ENCODE data around the gene ZNF580.
A peak's percentile ranks its signal among the peaks of the same experiment; 100 is the strongest.

ZNF580 gene

DNA sequence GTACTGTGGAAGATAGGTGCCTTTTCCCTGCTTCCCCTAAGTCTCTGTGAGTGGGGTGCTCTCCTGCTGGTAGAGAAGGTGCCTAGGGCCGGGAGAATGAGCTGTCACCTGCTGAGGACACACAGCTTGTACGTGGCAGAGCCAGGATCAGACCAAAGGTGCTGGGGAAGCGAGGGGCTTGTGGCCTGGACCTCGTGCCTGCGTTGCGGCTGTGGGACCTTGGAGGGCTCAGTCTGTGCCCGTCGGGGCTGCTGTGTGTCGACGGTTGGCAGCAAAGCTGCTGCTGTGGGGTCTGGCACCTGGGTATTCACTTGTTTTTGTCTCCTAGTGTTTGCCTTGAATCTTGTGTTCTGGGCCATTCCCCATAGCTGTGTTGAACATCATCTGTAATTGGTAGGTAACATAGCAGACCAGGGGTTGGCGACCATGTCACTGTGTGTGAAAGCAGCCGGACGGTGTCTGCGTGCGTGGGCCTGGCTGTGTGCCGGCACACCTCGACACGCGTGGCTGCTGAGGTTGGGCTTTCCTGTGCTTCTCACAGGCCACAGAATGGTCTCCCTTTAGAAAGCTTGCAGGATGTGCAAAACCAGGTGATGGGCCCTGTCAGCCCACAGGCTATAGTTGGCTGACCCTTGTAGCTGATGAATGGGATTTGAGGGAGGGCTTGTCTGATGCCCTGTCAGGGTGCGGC lies 23.2 kb downstream of the ZNF580 start:
- DNase-seq, result no peak

DNA sequence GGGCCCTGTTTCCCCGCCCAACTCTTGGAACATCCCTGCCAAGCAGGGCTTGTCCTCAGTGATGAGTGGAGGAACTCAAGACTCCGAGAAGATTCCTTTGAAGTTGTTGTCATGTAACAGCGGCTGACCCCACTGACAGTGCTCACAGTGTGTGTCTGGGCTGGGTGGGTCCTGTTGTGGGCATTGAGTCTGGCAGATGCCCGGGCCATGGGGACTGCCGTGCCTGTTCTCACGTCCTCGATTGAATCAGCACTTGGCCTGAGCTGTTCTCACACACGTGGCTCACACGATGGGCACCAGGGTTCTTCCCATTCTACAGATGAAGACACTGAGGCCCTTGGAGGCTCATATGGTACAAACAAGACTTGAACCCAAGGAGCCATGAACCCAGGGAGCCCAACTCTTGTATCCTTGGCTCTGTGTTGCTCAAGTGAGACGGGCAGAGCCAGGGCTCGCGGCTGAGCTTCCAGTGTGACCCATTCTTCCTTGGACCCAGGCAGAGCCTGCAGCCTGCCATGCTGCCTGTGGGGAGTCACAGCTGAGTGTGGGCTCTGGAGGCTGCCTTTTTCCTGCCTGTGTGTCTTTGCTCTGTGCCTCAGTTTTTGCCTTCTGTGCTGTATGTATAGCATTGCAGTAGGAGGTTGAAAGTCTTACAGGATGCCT lies 25.7 kb downstream of the ZNF580 start:
- no peak for DNase-seq

DNA sequence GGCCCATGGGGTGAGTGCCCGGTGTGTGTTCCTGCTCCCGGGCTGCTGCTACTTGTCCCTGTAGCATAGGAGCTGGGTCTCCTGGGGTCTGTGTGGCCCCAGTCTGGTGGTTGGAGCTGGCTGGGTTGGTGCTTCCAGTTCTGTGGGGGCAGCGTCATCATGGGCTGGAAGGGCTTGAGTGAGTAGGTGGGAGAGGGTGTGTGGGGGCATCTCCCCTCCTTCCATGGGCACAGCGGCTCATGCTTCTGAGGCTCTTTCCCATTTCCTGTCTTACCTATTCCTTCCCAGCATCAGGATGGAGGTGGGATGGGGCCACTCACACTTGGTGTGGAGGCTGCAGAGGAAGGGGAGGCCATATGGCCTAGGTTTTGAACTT lies 26.2 kb downstream of the ZNF580 start:
- no peak for DNase-seq

DNA sequence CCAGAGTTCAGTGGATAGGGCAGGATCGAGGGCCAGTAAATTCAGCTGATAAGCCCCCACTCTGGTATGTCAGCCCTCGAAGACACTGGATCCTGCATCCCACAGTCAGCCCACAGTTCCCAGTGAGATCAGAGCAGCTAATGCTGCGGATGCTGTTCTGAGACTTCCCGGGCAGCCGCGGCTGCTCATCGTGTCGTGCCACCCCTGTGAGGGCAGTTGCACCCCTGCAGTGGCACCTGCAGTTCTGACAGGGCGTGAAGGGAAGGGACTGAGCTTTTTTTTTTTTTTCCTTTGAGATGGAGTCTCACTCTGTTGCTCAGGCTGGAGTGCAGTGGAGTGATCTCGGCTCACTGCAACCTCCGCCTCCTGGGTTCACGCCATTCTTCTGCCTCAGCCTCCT lies 26.7 kb downstream of the ZNF580 start:
- no peak for DNase-seq

DNA sequence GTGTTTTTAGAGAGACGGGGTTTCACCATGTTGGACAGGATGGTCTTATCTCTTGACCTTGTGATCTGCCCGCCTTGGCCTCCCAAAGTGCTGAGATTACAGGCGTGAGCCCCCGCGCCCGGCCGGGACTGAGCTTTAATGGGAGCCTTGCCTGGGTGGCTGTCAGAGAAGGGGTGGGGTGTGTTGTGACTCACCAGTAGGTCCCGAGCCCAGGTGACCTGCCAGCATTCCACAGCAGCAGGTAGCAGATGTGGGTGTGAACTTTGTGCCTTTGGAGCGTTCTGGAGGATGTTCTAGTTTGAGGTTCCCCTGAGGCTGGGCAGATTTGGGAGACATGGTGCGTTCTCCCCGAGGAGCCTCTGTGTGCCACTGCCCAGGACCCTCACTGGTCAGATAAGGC lies 27.2 kb downstream of the ZNF580 start:
- DNase-seq, result no peak

DNA sequence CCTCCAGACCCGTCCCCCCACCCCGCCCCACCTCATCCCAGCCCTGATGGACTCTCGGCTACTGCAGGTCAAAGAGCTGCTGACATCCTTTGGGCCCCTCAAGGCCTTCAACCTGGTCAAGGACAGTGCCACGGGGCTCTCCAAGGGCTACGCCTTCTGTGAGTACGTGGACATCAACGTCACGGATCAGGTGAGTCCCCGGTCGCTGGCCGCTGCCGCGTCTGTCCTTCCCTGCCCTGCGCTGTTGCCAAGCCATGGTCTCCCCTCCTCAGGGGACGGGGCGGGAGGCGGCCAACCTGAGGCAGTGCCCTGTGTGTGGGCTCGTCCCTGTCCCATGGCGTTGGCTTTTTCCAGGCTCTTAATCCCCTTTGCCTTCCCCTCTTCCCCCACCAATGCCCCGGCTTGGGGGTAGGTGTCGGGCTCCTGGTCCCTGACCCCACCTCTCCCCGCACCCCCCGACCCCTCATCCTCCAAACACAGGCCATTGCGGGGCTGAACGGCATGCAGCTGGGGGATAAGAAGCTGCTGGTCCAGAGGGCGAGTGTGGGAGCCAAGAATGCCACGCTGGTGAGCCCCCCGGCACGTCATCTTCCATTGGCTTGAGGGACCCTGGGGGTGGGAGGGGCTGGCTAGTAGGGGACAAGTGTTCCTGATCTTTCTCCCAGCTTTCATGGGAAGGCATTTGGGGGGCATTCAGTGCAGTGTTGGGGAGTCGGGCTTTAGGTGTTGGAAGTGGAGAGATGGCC lies 28.0 kb downstream of the ZNF580 start:
- DNase-seq, result no peak

DNA sequence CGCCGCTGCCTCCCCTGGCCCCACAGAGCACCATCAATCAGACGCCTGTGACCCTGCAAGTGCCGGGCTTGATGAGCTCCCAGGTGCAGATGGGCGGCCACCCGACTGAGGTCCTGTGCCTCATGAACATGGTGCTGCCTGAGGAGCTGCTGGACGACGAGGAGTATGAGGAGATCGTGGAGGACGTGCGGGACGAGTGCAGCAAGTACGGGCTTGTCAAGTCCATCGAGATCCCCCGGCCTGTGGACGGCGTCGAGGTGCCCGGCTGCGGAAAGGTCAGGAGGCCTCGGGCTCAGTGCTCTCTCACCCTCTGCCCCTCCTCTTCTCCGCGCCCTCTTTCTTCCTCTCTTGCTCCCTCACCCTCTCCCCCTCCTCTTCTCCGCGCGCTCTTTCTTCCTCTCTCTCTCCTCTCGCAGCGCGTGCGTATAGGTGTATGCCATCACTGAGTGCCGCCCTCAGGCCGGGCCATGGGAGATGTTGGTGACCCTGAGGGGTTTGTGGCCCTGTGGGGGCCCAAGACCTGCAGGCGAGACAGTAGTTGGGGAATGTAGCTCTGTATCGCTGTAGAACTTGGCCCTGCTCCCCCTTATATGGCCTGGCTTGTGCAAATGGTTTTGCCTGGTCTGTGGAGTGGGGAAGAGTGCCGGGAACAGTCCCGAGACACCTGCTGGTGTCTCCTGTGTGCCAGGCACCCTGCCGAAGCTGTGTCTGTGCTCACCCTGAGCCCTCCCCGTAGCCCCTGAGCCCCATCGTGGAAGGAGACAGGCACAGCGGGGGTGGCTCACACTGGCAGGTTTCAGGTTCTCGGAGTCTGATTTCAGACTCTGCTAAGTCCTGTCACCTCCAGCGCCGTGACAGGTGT lies 28.8 kb downstream of the ZNF580 start:
- DNase-seq, result no peak

DNA sequence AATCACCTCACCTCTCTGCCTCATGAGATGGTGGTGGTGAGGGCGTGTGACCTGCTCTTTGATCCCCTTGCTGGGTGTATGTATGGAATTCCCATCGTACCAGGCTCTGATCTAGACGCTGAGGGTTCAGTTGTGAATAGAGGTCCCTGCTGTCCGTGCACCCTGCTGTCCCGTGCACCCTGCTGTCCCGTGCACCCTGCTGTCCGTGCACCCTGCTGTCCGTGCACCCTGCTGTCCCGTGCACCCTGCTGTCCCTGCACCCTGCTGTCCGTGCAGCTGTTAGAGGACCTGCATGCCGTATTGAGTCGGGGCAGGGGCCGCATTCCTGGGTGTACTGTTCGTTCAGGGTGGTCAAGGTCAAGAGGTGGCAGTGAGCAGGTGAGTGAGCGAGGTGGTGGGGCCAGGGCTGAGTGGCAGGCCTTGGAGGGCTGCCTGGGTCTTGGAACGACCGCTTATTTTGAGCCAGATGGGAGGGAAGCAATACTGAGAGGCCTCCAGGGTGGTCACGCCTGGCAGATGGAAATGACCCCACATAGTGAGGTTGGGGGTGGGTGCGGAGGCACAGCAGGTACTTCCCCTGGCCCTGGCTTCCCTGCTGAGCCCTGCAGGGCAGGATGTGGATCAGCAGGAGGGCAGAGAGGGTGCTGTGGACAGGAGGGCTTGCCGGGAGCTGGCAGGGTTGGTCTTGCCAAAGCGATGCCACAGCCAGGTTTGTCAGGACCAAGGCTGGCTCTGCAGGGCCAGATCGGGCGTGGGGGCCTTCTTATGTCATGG lies 29.7 kb downstream of the ZNF580 start:
- peak in 1 of 5 experiments; percentile 32 for DNase-seq

DNA sequence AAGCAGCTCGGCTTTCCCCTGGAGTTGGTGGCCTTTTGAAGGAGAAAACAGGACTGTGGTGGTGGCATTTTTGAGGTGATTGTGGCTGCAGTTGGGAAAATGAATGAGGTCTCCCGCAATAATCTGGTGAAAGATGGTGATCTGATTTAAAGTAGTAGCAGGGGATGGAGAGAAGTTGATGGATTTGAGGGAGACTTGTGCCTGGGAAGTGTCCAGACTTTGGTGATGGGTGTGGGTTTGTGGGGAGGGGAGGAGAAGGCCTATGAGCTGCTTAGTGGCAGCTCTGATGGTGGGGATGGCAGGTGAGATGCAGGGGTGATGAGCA lies 30.2 kb downstream of the ZNF580 start:
- DNase-seq, result no peak

DNA sequence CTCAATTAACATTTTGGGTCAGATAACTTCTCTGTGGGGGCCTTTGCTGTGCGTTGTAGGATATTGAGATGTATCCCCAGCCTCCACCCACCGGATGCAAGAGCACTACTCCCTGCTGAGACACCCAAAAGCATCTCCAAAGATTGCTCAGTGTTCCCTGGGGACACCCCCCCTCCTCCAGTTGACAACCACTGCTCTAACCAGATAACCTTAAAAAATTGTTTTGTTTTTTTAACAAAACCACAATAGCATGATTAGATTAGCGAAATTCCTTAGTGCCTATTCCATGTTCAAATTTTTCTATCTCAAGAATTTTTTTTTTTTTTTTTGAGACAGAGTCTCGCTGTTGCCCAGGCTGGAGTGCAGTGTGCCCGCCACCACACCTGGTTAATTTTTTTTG lies 31.6 kb downstream of the ZNF580 start:
- no peak for DNase-seq

DNA sequence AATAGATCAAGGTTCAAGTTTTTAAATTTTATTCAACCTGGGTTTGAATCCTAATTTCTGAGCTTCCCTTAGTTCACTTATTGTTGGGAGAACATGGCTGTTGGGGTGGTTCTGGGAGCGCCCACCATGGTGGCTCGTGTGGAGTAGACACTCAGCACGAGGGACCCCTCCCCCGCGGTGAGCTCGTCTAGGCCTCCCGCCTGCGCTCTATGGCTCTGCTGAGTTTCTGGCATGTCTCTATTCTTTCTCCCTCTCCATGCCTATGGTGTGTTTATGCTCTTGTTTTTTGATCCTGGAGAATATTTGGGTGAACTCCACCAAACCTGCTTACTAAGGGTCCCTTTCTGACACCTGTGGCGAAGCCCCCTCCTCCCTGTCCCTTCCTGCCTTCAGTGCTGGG lies 32.7 kb downstream of the ZNF580 start:
- no peak for DNase-seq

DNA sequence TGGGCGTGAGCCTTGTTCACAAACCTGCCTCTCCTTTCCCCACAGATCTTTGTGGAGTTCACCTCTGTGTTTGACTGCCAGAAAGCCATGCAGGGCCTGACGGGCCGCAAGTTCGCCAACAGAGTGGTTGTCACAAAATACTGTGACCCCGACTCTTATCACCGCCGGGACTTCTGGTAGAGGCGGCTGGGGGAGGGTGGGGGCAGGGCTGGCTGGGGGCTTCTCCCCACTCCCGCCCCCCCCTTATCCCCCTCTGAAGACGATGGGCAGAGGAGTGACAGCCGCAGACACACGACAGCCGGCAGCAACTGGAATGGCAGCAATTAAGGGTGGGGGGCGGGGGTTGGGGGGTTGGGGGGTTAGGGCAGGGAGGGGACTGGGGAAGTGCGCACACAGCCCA lies 33.1 kb downstream of the ZNF580 start:
- no peak for DNase-seq

DNA sequence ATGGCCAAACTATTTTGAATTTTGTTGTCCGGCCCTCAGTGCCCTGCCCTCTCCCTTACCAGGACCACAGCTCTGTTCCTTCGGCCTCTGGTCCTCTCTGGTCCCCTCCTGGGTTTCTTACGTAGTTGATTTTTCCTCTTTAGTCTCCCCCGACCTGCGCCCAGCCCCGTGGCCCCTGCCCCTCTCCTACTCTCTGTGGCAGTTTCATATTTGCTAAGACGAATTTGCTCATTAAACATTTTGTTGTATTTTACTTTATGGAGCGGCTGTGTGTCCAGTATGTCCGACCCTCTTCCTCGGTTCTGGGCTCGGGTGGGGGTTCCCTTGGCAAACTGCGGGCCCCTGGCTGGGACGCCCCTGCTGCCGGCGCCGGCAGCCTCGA lies 33.6 kb downstream of the ZNF580 start:
- DNase-seq, result no peak

DNA sequence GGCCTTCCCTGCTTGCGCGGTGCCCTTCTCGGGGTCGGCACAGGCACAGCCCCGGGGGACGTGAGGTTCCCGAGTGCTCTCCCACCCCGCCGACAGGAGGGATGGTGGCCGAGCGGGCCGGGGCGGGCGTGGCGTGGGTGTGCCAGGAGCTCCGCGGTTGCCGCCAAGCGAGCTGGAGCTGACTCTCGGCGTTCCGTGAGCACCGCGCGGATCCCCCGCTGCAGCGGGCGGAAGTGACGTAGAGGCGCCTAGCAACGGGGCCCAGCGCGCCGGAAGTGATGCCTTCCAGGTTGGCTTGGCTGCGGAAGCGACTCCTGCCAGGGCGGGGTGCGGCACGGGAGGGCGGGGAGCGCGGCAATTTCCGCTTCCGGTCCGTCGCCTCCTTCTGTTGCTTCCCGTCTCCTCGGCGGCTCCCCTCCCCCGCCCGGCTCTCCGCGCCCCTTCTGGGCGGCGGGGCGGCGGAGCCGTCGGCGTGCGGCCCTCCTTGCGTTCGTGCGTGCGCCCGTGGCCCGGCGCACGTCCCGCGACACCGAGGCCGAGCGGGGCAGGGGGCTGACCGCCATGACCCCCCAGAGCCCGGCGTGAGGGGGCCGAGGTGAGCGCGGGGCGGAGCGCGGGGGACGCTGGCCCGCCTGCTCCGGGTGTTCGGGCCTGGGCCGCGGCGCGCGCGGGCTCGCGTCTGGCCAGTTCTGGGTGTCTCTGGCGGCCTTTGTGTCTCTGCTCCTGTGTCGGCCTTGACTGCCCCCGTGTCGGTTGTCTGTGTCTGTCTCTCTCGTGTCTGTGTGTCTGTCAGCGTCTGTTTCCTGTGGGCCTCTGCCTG lies 34.2 kb downstream of the ZNF580 start, which contains the start of gene EPN1:
Gene EPN1 (plus strand): TSS at position 386 of the 820 bp plus-strand sequence. CDS start 3,402 bp downstream, outside the sequence.
- peak; percentile 95 to 99 (median 96) for DNase-seq

DNA sequence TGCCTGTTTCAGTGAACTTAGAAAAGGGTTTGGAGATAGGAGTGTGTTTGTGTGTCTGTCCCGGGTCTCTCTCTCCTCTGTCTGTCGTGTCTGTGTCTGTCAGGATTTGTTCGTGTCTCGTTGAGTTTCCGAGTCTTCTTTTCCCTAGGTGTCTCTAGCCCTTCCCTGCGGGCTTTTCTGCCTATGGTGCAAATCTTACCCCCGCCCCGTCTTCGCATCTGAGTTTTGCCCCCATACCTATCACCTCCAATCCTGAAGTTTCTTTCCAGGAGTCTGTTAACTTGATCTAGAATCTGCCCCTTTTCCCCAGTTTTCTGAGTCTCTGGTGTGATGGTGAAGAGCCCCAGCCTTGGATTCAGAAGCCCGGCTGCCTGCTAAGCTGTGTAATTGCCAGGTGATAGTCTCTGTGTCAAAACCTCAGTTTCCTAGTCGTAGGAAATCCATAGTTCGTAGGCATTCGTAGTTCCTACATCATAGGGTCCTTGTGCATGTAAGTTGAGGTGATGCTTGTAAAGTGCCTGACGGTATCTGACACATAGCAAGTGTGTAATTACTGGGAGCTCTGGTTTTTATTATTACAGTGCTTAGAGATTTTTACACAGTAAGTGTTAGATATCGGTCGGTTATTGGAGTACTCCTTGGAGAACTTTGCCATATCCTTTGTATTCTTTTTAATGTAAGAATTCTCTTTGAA lies 35.0 kb downstream of the ZNF580 start:
- DNase-seq, result no peak

DNA sequence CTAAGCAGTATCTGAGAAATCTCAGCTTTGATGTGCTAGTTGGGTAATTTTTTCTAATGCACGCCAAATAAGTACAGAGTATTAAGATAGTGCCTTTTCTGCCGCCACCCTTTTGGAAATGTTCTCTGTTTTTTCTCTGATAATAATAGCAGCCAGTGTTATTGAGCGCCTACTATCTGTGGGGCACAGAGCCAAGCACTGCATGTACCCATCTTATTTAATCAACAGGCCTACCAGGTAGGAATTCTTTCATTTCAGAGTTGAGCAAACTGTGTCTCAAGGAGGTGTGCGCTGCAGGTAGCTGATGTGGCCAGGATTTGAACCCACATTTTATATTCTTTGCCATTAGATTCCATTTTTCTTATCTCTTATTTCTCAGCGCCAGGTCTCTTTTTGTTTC lies 35.6 kb downstream of the ZNF580 start:
- no peak for DNase-seq

DNA sequence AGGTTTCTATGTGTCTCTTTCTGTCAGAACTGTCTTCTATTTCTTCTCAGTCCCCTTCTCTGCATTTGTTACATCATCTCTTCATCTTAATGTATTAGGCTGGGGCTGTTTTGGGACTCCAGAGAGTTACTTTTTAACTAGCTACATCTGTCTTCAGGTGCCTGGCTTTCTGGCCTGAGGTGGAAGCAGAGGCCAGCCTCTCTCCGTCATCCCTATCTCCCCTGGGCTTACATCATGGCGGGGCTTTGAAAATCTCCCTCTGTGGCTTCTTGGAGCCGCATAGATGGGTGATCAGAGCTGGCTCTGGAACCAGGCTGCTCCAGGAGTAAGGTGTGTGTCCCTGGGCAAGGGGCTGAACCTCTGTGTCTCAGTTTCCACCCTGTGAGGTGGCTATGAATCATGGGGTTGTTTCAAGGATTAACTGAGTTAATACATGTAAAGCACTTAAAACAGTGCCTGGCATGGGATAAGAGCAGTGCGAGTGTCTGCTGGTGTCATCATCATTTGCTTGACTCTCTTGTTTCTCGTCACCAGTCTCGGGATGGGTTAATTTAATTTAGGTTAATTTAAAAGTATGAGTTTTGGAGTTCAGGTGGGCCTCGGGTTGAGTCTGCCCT lies 36.2 kb downstream of the ZNF580 start:
- no peak for DNase-seq

DNA sequence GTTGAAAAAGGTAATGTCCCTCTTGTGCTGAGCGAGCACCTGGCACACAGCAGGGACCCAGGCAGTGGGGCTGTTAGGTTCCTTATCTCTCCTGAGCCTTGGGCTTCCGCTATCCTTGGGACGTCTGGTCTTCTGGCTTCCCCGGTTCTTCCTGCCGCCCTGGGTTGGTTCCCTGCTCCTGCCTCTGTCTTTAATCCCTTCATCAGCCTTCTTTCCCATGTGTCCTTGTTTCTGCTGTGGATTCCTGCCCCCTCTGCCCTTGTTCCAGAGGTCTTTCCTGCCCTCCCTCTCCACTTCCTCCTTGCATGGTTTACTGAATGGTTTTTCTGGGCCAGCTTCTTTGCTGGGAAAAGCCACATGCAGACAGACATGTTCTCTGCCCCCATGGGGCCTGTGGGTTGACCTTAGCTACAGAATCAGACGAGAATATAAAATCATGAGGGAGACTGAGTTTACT lies 36.8 kb downstream of the ZNF580 start:
- DNase-seq, result no peak

DNA sequence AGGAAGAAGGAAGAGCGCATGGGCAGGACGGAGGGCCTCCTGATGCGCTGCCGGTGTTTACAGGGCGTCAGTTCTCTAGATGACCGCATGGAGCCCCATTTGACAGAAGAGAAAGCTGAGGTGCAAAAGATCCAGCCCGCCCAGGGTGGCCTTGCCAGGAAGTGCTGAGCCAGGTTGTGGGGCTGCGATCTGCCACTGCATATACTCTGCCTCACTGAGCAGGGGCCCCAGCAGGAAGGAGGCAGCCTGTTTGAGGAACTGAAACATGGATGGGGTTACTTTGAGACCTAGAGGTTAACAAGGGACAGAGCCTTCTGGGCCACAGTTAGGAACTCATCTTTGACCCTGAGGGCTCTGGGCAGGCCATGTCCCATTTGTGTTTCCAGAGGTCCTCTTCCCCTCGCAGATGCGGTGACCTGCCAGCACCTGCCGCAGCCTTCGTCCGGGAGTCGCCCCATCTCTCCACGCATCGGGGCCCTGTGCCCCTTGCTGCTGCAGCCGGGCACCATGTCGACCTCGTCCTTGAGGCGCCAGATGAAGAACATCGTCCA lies 37.4 kb downstream of the ZNF580 start:
- DNase-seq, result no peak
